ENCODE data around the gene TRIM14.

The TRIM14 gene

GRCh38 chr9:98084396-98084795, 34.6 kb downstream of the TRIM14 start:
- DNase-seq (ENCODE audit: extremely low spot score), result no peak
- CTCF ChIA-PET, result interaction anchor here (1.1 to 1.9 kb wide), 2 partner anchors 10 to 14 kb away, joined by 3 to 6 read pairs; no protein-coding TSS in a partner anchor
- TF ChIP-seq FOXM1 (IDR thresholded peaks at IDR 0.05; ENCODE audit: borderline replicate concordance) (no peak), SUZ12 (IDR thresholded peaks at IDR 0.05) (no peak), L3MBTL2 (conservative IDR thresholded peaks at IDR 0.05) (no peak), BHLHE40 (IDR thresholded peaks at IDR 0.05; ENCODE audit: borderline replicate concordance) (no peak), ARNT (IDR thresholded peaks at IDR 0.05) (no peak), HDGF (IDR thresholded peaks at IDR 0.05; ENCODE audit: borderline replicate concordance) (no peak), TARDBP (IDR thresholded peaks at IDR 0.05) (no peak), FOXK2 (IDR thresholded peaks at IDR 0.05) (no peak), ZNF384 (IDR thresholded peaks at IDR 0.05) (no peak), FOXA1 (IDR thresholded peaks at IDR 0.05) (no peak), SP1 (IDR thresholded peaks at IDR 0.05) (no peak), LEF1 (IDR thresholded peaks at IDR 0.05; ENCODE audit: borderline replicate concordance) (no peak), ELF4 (IDR thresholded peaks at IDR 0.05) (no peak), NFRKB (IDR thresholded peaks at IDR 0.05) (no peak), PKNOX1 (IDR thresholded peaks at IDR 0.05) (no peak), CTBP1 (IDR thresholded peaks at IDR 0.05; ENCODE audit: borderline replicate concordance) (no peak)
- POLR2A ChIA-PET, result no interaction called here

- TF ChIP-seq NFRKB (IDR thresholded peaks at IDR 0.05), result no peak
- no peak for TF ChIP-seq FOXM1 (IDR thresholded peaks at IDR 0.05; ENCODE audit: borderline replicate concordance)
- TF ChIP-seq TARDBP (IDR thresholded peaks at IDR 0.05), result no peak
- TF ChIP-seq BHLHE40 (IDR thresholded peaks at IDR 0.05; ENCODE audit: borderline replicate concordance), result no peak
- no peak for TF ChIP-seq SP1 (IDR thresholded peaks at IDR 0.05)
- TF ChIP-seq ELF4 (IDR thresholded peaks at IDR 0.05), result no peak
- no peak for TF ChIP-seq L3MBTL2 (conservative IDR thresholded peaks at IDR 0.05)
- no peak for TF ChIP-seq ARNT (IDR thresholded peaks at IDR 0.05)
- no peak for TF ChIP-seq ZNF384 (IDR thresholded peaks at IDR 0.05)
- no peak for TF ChIP-seq PKNOX1 (IDR thresholded peaks at IDR 0.05)
- TF ChIP-seq FOXA1 (IDR thresholded peaks at IDR 0.05), result no peak
- TF ChIP-seq LEF1 (IDR thresholded peaks at IDR 0.05; ENCODE audit: borderline replicate concordance), result no peak
- ChIA-PET CTCF (interaction anchor here (1.9 kb wide), 1 partner anchor 10 kb away, joined by 6 read pairs; no protein-coding TSS in a partner anchor), POLR2A (no interaction called here)
- DNase-seq (ENCODE audit: extremely low spot score), result no peak
Observed at GRCh38 chr9:98083566-98084183, 35.3 kb downstream of the TRIM14 start.

- TF ChIP-seq LEF1 (IDR thresholded peaks at IDR 0.05; ENCODE audit: borderline replicate concordance) (no peak), HDGF (IDR thresholded peaks at IDR 0.05; ENCODE audit: borderline replicate concordance) (no peak), ARNT (IDR thresholded peaks at IDR 0.05) (no peak), FOXK2 (IDR thresholded peaks at IDR 0.05) (no peak), BHLHE40 (IDR thresholded peaks at IDR 0.05; ENCODE audit: borderline replicate concordance) (no peak), SP1 (IDR thresholded peaks at IDR 0.05) (no peak), FOXM1 (IDR thresholded peaks at IDR 0.05; ENCODE audit: borderline replicate concordance) (no peak), ZNF384 (IDR thresholded peaks at IDR 0.05) (no peak), CTBP1 (IDR thresholded peaks at IDR 0.05; ENCODE audit: borderline replicate concordance) (no peak)
Observed at GRCh38 chr9:98083061-98083501, 35.9 kb downstream of the TRIM14 start.

GRCh38 chr9:98081477-98082219, 37.4 kb downstream of the TRIM14 start:
- no peak for DNase-seq (ENCODE audit: extremely low spot score)
- POLR2A ChIA-PET, result no interaction called here
- CTCF ChIA-PET, result no interaction called here
- TF ChIP-seq PKNOX1 (IDR thresholded peaks at IDR 0.05), result no peak
- TF ChIP-seq ARNT (IDR thresholded peaks at IDR 0.05), result no peak
- TF ChIP-seq FOXA1 (IDR thresholded peaks at IDR 0.05), result no peak
- TF ChIP-seq L3MBTL2 (conservative IDR thresholded peaks at IDR 0.05), result no peak
- no peak for TF ChIP-seq ELF4 (IDR thresholded peaks at IDR 0.05)
- no peak for TF ChIP-seq FOXK2 (IDR thresholded peaks at IDR 0.05)
- TF ChIP-seq ZNF384 (IDR thresholded peaks at IDR 0.05), result no peak
- TF ChIP-seq TARDBP (IDR thresholded peaks at IDR 0.05), result no peak
- no peak for TF ChIP-seq NFRKB (IDR thresholded peaks at IDR 0.05)
- no peak for TF ChIP-seq SP1 (IDR thresholded peaks at IDR 0.05)
- no peak for TF ChIP-seq SUZ12 (IDR thresholded peaks at IDR 0.05)
- no peak for TF ChIP-seq CTBP1 (IDR thresholded peaks at IDR 0.05; ENCODE audit: borderline replicate concordance)
- TF ChIP-seq HDGF (IDR thresholded peaks at IDR 0.05; ENCODE audit: borderline replicate concordance), result no peak
- TF ChIP-seq BHLHE40 (IDR thresholded peaks at IDR 0.05; ENCODE audit: borderline replicate concordance), result no peak

More at GRCh38 chr9:98083061-98083501, 35.9 kb downstream of the TRIM14 start:
- ChIA-PET CTCF (no interaction called here), POLR2A (no interaction called here)
- DNase-seq (ENCODE audit: extremely low spot score), result no peak

GRCh38 chr9:98080780-98081179, 38.2 kb downstream of the TRIM14 start:
- POLR2A ChIA-PET, result no interaction called here
- no peak for DNase-seq (ENCODE audit: extremely low spot score)
- TF ChIP-seq ELF4 (IDR thresholded peaks at IDR 0.05) (no peak), NFRKB (IDR thresholded peaks at IDR 0.05) (no peak), ZNF384 (IDR thresholded peaks at IDR 0.05) (no peak)
- CTCF ChIA-PET, result no interaction called here

GRCh38 chr9:98080326-98080725, 38.7 kb downstream of the TRIM14 start:
- ChIA-PET POLR2A (no interaction called here), CTCF (no interaction called here)
- TF ChIP-seq CTBP1 (IDR thresholded peaks at IDR 0.05; ENCODE audit: borderline replicate concordance), result no peak
- no peak for TF ChIP-seq PKNOX1 (IDR thresholded peaks at IDR 0.05)
- TF ChIP-seq ARNT (IDR thresholded peaks at IDR 0.05), result no peak
- TF ChIP-seq SUZ12 (IDR thresholded peaks at IDR 0.05), result no peak
- no peak for TF ChIP-seq BHLHE40 (IDR thresholded peaks at IDR 0.05; ENCODE audit: borderline replicate concordance)
- no peak for TF ChIP-seq SP1 (IDR thresholded peaks at IDR 0.05)
- DNase-seq (ENCODE audit: extremely low spot score), result no peak

Data from HEK293T (cell line).